ACC112 (cell line): ENCODE measurements around the gene LBX2.

Source experiments
- H2AFZ ChIP-seq: fragments of 200-600 bp; sonication (generic); one replicate; pipeline ENCODE4 v1.6.0; 2017; ENCODE audit warnings: antibody characterized with exemption, low read length; ENCODE audit not compliant: unreplicated experiment
- H3K27ac ChIP-seq: fragments of 200-600 bp; sonication (generic); 2 replicates; pipeline ENCODE4 v1.5.1; 2014; ENCODE audit warnings: low read depth, mild to moderate bottlenecking, antibody characterized with exemption, low read length, moderate library complexity
- H3K27me3 ChIP-seq: fragments of 200-600 bp; sonication (generic); 2 replicates; pipeline ENCODE4 v1.6.1; 2014; ENCODE audit warnings: mild to moderate bottlenecking, antibody characterized with exemption, low read length, moderate library complexity, mixed read lengths; ENCODE audit not compliant: insufficient read depth
- H3K36me3 ChIP-seq: fragments of 200-600 bp; sonication (generic); 2 replicates; pipeline ENCODE4 v1.6.1; 2016; ENCODE audit warnings: mild to moderate bottlenecking, antibody characterized with exemption, low read length, moderate library complexity, mixed read lengths; ENCODE audit not compliant: insufficient read depth
- H3K4me1 ChIP-seq: fragments of 200-600 bp; sonication (generic); one replicate; pipeline ENCODE4 v1.6.1; 2016; ENCODE audit warnings: low read length, mixed read lengths; ENCODE audit not compliant: insufficient read depth, unreplicated experiment, control insufficient read depth
- H3K4me3 ChIP-seq: fragments of 200-600 bp; sonication (generic); 2 replicates; pipeline ENCODE4 v1.5.1; 2014; ENCODE audit warnings: mild to moderate bottlenecking, low read depth, low read length
- H3K79me2 ChIP-seq: fragments of 200-600 bp; sonication (generic); one replicate; pipeline ENCODE4 v1.6.0; 2016; ENCODE audit warnings: low read length; ENCODE audit not compliant: control insufficient read depth, unreplicated experiment, insufficient read depth

Gene LBX2, protein sequence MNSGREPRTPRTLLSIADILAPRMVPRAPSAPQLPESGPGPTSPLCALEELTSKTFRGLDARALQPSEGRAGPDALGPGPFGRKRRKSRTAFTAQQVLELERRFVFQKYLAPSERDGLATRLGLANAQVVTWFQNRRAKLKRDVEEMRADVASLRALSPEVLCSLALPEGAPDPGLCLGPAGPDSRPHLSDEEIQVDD

DNA sequence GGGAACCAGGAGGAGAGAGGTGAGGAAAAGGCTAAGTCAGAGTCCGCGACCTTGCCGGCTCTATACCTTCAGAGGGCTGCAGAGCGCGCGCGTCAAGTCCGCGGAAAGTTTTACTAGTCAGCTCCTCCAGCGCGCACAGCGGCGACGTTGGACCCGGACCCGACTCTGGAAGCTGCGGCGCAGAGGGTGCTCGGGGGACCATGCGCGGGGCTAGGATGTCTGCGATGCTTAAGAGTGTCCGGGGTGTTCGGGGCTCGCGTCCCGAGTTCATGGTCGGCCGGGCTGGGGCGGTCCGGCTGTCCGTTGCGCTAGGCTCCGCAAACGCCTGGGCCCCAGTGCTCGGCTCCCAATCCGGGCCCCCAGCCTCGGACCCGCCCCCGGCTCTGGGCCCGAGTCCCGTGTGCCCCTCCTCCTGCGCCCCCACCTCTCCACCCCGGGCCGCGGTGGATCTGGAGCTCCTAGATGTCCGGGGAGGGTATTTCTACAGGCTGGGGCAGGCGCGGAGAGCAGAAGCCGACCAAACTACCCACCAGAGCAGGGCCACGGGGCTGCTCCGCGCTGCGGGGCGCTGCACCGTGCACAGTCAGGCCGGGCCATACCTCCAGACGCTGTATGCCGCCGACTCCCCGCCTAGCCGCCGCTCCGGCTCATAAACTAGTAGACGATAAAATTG, at the start of gene LBX2:
TSS of gene LBX2 (minus strand) at position 337 of the 673 bp plus-strand sequence. CDS start at position 271, 66 bp downstream.
- Histone ChIP-seq H3K27me3 (no peaks in the 10 kb centered on the region), H3K27ac (no peak within 1 kb of the TSS), H3K79me2 (peaks cover 15% of the 10 kb centered on the region), H3K4me1 (peaks cover 19% of the 10 kb centered on the region), H2AFZ (peak within 1 kb of the TSS; percentile 42), H3K4me3 (peak within 1 kb of the TSS; percentile 81), H3K36me3 (no peaks in the 10 kb centered on the region)

DNA sequence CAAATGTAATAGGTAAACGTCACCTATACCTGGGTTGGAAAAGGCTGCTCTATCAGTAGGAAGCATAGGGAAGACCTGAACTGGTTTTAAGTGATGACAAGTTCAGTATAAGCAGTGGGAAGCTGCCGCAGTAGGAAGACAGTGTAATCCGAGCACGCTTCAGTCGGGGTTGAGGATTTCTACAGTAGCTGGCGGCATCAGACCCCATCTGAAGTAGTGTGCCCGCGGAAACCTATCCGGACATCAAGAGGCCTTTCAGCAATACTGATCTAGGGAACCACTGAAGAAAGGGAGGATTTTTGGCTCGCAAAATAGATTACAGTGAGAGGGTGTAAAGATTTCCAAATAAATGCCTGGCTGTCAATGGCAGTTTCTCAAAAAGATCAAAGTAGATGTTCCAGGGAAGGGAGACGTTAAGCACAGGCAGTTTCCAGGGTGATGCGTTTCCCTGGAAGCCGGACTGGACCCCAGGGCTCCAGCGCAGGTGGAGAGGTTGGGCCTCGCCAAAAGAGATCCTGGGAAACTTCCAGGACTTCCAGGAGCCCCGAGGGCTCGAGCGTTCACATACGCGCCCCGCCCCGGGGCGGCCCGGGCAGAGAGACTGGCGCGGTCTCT, 49.0 kb upstream of the LBX2 start:
- Histone ChIP-seq H3K27ac (peak overlapping the region; percentile 9; the same call in 1 of the 2 replicates), H2AFZ (no peak overlapping the region), H3K79me2 (peaks cover 60% of the 10 kb centered on the region), H3K36me3 (peaks cover 15% of the 10 kb centered on the region), H3K4me1 (peaks cover 44% of the 10 kb centered on the region), H3K27me3 (no peaks in the 10 kb centered on the region), H3K4me3 (peak overlapping the region; percentile 97)

DNA sequence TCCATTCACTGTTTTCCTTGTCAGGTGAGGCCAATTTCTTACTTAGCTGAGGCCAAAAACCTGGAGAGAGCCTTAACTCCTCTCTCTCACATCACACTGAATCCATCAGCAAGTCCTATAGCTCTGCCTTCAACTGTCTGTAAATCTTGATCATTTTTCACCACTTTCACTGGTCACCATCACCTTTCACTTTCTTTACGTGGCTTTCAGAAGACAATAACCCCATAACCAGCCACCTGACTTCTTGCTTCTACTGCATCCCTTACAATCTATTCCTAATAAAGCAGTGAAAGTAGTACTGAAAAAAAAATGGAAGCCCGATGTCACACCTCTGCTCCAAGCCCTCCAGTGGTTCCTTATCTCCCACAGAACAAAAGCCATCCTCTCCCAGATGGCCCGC, 46.6 kb upstream of the LBX2 start:
- no peak overlapping the region for H2AFZ ChIP-seq
- peaks cover 25% of the 10 kb centered on the region for H3K4me1 ChIP-seq
- no peak overlapping the region for H3K4me3 ChIP-seq
- peaks cover 36% of the 10 kb centered on the region for H3K79me2 ChIP-seq
- no peaks in the 10 kb centered on the region for H3K27me3 ChIP-seq
- H3K36me3 ChIP-seq = peaks cover 16% of the 10 kb centered on the region
- H3K27ac ChIP-seq = no peak overlapping the region

DNA sequence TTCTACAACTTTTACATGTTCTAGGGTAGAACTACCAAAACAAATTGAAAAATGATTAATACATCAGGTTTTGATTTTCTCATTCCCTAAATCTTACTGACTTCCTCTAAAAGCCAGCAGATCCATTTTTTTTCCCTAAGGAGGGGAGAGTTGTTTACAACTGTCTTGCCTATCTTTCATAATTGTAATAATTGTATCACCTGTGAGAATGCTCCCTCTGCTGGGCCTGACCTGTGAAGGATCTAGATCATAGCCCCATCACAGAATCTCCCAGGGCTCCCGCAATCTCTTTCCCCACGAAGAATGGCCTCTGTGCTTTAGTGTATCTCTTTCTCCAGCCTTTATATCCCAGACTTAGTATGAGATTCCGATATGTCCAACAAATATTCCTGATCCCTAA, 45.2 kb upstream of the LBX2 start:
- Histone ChIP-seq H2AFZ (no peak overlapping the region), H3K27ac (no peak overlapping the region), H3K79me2 (peaks cover 23% of the 10 kb centered on the region), H3K4me3 (no peak overlapping the region), H3K36me3 (peaks cover 16% of the 10 kb centered on the region), H3K27me3 (no peaks in the 10 kb centered on the region), H3K4me1 (peaks cover 13% of the 10 kb centered on the region)

DNA sequence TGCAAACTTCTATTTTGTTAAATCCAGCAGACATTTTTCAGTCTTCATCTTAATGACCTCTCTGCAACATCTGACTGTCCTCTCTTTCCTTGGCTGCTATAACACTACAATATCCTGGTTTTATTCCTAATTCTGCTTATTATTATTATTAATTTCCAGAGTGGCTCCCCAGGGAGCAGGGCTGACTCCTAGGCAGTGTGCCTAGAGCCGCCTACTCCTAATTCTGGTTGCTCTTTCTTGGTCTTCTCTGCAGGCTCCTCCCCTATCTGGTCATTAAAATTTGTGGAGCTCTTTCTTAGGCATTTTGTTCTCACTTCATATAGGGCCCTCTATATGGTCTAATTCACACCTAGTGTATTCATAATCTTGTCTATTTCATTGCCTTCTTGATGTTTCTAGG, 43.6 kb upstream of the LBX2 start:
- Histone ChIP-seq H3K36me3 (peaks cover 19% of the 10 kb centered on the region), H3K27me3 (no peaks in the 10 kb centered on the region), H3K4me1 (peaks cover 1% of the 10 kb centered on the region), H2AFZ (no peak overlapping the region), H3K4me3 (no peak overlapping the region), H3K79me2 (peaks cover 16% of the 10 kb centered on the region), H3K27ac (no peak overlapping the region)

DNA sequence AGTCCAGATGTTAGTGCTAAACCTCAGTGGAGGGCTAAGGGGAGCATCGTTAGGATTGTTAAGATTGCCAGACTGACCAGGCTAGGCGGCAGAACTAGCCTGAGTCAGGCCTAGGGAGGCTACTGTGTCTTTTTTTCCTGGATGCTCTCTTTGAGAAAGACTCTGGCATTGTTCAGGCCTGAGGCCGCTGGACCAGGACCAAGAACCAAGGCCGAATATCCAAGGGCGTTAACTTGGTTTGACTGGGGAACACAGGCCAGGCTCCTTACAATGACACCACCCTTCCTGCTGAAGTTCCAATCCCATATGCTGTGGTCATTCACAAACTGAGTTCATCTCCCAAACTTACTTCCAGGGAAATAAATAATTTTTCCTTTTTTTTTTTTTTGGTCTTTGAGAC, 40.9 kb upstream of the LBX2 start:
- H2AFZ ChIP-seq = no peak overlapping the region
- no peaks in the 10 kb centered on the region for H3K27me3 ChIP-seq
- H3K4me3 ChIP-seq = no peak overlapping the region
- no peak overlapping the region for H3K27ac ChIP-seq
- H3K4me1 ChIP-seq = no peaks in the 10 kb centered on the region
- H3K36me3 ChIP-seq = peaks cover 16% of the 10 kb centered on the region
- H3K79me2 ChIP-seq = peaks cover 7% of the 10 kb centered on the region

DNA sequence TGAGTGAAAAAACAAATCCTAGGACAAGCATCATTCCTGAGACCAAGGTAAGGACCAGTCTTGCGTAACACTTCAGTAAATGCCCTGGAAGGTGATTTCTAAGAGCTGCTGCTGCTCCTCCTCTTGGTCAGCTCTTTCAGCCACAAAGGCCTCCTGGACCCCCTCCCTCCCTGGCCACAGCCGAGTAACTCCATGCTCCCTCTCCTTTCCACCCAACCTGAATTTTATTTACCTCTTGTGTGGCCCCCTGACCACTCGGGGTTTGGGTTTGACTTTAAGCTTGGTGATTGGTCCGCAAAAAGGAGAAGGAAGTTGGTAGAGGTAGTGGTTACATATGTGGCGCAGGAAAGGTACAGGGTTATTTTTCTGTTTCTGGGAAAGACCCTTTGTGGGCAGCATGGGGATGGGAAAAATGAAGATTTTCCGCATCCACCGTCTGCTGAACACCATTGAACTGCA, 39.5 kb upstream of the LBX2 start:
- no peaks in the 10 kb centered on the region for H3K27me3 ChIP-seq
- H3K27ac ChIP-seq = no peak overlapping the region
- H3K4me3 ChIP-seq = no peak overlapping the region
- H3K4me1 ChIP-seq = no peaks in the 10 kb centered on the region
- H3K36me3 ChIP-seq = peaks cover 18% of the 10 kb centered on the region
- no peak overlapping the region for H2AFZ ChIP-seq
- H3K79me2 ChIP-seq = peaks cover 6% of the 10 kb centered on the region

DNA sequence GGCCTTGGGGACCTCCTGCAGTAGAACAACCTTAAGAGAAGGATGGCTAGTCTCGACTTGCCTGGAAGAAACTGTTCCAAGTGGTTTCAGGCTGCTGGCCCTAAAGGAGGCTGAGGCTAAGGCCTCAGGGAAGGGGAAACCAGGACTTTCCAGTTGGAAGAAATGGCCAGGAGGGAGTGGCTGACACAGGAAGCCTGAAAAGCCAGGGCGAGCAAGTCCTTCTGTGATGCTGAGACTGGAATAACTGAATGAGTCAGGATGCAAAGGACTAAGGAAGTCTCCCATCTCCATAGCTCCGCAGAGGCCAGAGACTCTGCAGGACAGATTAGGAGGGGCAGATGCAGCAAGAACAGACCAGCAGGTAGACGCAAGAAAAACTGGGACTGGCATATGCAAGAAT, 37.7 kb upstream of the LBX2 start:
- H2AFZ ChIP-seq = no peak overlapping the region

DNA sequence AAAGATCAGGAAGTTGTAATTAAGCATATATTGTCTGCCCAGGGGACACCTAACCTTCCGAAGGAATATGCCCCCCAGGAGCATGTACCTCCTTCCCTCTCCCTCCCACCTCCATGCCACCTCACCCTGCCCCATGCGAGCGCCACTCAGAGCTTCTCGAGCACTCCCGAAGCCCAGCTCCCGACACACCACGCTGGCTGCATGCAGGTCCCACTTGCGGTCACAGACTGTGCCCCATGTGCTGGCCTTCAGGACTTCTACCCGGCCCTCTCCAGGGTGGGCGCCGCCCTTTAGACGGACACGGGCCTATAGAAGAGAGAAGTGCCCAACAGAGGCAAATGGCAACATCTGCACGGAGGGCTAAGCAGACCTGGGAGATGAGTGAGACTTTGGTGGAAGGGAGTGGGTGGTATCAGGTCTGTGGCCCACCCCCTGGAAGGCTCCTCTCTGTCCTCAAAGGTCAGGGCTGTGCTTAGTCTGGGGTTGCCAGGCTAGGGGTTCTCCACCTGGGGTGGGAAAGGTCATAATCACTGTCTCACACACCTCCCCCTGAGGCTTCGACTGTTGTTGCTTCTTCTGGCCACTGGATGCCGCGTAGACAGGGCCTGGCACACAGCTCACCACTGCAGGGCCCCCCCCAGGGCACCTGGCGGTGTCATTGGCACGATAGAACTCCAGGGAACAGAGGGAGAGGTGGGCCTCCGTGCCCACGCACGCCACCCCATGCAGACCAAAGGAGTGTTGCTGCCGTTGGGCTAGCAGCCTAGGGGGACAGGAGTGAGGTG, 37.0 kb upstream of the LBX2 start:
- H3K4me1 ChIP-seq = peaks cover 7% of the 10 kb centered on the region
- H2AFZ ChIP-seq = no peak overlapping the region
- H3K4me3 ChIP-seq = no peak overlapping the region
- H3K36me3 ChIP-seq = peaks cover 18% of the 10 kb centered on the region
- H3K27me3 ChIP-seq = no peaks in the 10 kb centered on the region
- no peak overlapping the region for H3K27ac ChIP-seq
- peaks cover 11% of the 10 kb centered on the region for H3K79me2 ChIP-seq

More for the DNA sequence above, 37.7 kb upstream of the LBX2 start:
- Histone ChIP-seq H3K4me3 (no peak overlapping the region), H3K27me3 (no peaks in the 10 kb centered on the region), H3K36me3 (peaks cover 18% of the 10 kb centered on the region), H3K4me1 (no peaks in the 10 kb centered on the region), H3K27ac (no peak overlapping the region), H3K79me2 (peaks cover 6% of the 10 kb centered on the region)

DNA sequence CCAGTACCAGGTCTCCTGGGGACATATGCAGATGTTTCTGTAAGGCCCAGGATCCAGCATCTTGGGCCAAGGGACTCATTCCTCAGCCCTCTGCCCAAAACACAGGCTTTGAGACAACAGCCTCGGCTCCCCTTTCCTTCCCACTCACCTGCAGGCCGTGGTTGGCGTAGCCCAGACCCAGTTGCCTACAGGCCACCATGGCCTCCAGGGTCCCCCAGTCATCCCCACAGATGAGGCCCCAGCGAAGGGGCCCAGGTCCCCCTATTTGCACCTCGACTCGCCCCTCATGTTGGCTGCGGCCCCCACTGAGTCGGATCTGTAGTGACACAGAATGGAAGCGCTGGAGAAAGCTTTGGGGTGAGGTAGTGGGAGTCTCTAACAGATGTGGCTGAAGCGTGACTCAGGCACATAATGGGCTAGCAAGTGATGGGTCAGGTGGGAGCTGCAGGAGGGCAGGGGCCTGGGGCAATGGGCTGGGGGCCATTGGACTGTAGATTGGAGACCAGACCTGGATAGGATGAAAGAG, 36.1 kb upstream of the LBX2 start:
- H3K36me3 ChIP-seq = peaks cover 11% of the 10 kb centered on the region; the same call in 1 of the 2 replicates
- H3K4me1 ChIP-seq = peaks cover 12% of the 10 kb centered on the region
- H3K4me3 ChIP-seq = no peak overlapping the region
- peaks cover 15% of the 10 kb centered on the region for H3K79me2 ChIP-seq
- H2AFZ ChIP-seq = no peak overlapping the region
- H3K27me3 ChIP-seq = no peaks in the 10 kb centered on the region
- H3K27ac ChIP-seq = no peak overlapping the region
